Right cardiac atrium (tissue), 5 donors: Measurements from ENCODE around the gene PLEKHG4B. TPM values are rescaled to one million over a fixed set of nuclear protein-coding genes. Genes with fewer than 3 reads are reported as not detected.
A peak's percentile ranks its signal among the peaks of the same experiment; 100 is the strongest.

Source experiments
- ATAC-seq, 2 donors: fragments of 200-7000 bp; cut with Tn5 transposase; one replicate each; pipeline versions ENCODE4 v1.8.0 to v1.9.1; 2020; ENCODE audit warnings: moderate library complexity in 2 of 2, mild to moderate bottlenecking in 1 of 2
- DNase-seq, 3 donors: peaks; one replicate each; pipeline ENCODE4 v3.0.0-alpha.2; 2020
- H3K27ac ChIP-seq: one replicate; pipeline ENCODE4 v1.5.1; 2013; ENCODE audit warnings: mild to moderate bottlenecking, low read length, control low read depth, moderate library complexity
- H3K27me3 ChIP-seq: one replicate; pipeline ENCODE4 v1.6.1; 2013; ENCODE audit not compliant: control insufficient read depth, insufficient read depth
- H3K4me1 ChIP-seq: one replicate; pipeline ENCODE4 v1.6.1; 2013; ENCODE audit warnings: low read length; ENCODE audit not compliant: control insufficient read depth, insufficient read depth
- H3K4me3 ChIP-seq: one replicate; pipeline ENCODE4 v1.5.1; 2013; ENCODE audit warnings: low read length, control low read depth
- H3K9me3 ChIP-seq: one replicate; pipeline ENCODE4 v1.6.1; 2013; ENCODE audit warnings: low read length; ENCODE audit not compliant: control insufficient read depth
- WGBS: extraction: QIAGEN DNeasy Blood & Tissue Kit; methylation state at CpG from one replicate; pipeline ENCODE4 v1.1.7; 2013; 5-methylcytosine and 5-hydroxymethylcytosine counted together
- intact Hi-C, 4 donors: fragments of 100-400 bp; cut with DNase I; formaldehyde crosslinking; loops; one replicate each; pipeline versions ENCODE4 v1.11.0 to v1.14.0; 2022 to 2023
- polyA plus RNA-seq: library from polyadenylated mRNA; stranded (reverse); fragments of 200-250 nt; gene quantifications from one replicate; pipeline ENCODE4 v1.2.3, GENCODE V29; 2013
- total RNA-seq, 4 donors: library from RNA; stranded (reverse); fragmentation: NEBNext Ultra II Directional; extraction: Animal tissue kit (Norgen Biotek cat#: 25700); gene quantifications; one replicate each; pipeline ENCODE4 v1.2.1, GENCODE V29; 2021
- donor health status: healthy with polysubstance abuse.
- donor health status: DM: no; HTN: yes; CAD: no.
- donor health status: DM: no; HTN: no; CAD: no.
- donor health status: DM: no; HTN: yes; CAD: no; lungs with severe emphysema.
- donor health status: DM: yes; HTN: yes; CAD: no.

Gene PLEKHG4B
- total and polyA plus RNA-seq, 5 donors, result under 0.01 to 0.06 TPM; not detected in 3

DNA sequence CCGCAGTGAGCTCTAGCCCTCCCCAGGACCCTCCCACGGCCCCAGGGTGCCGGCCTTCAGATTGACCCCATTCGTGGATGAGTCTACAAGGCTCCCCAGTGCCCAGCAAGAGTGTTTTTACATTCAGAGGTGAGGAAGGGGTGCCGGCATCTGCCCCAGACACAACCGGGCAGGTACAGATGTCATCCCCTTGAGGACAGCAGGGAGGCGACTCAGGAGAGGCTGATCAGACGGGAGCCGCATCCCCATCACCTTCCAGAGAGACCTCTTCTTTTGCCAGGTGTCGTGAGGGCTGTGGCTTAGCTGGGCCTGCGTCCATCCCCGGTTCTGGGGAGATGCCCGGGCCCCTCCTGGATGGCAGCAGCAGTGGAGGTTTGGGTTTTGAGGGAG is 95.1 kb downstream of the PLEKHG4B start:
- 82% methylated on average over 13 of the region's 13 CpGs for whole genome bisulfite sequencing
- H3K4me3 ChIP-seq, result no peak overlapping the region
- ATAC-seq (no peak), DNase-seq (peak in 1 of 3 donors; percentile 40)
- no peaks in the 10 kb centered on the region for H3K27me3 ChIP-seq
- H3K27ac ChIP-seq, result no peak overlapping the region
- no peaks in the 10 kb centered on the region for H3K9me3 ChIP-seq
- intact Hi-C loops, result no loop called here
- H3K4me1 ChIP-seq, result peaks cover 4% of the 10 kb centered on the region

- no peak overlapping the region for H3K27ac ChIP-seq
- DNase-seq (peak in 2 of 3 donors; percentile 57 to 63), ATAC-seq (peak in 1 of 2 donors; percentile 1)
- no peaks in the 10 kb centered on the region for H3K27me3 ChIP-seq
- peaks cover 4% of the 10 kb centered on the region for H3K4me1 ChIP-seq
- no peaks in the 10 kb centered on the region for H3K9me3 ChIP-seq
- 57% methylated on average over 21 of the region's 21 CpGs for WGBS
- intact Hi-C loops, result no loop called here
- H3K4me3 ChIP-seq, result no peak overlapping the region
These were observed 95.9 kb downstream of the PLEKHG4B start for GRCh38 chr5:187617-188451.

DNA sequence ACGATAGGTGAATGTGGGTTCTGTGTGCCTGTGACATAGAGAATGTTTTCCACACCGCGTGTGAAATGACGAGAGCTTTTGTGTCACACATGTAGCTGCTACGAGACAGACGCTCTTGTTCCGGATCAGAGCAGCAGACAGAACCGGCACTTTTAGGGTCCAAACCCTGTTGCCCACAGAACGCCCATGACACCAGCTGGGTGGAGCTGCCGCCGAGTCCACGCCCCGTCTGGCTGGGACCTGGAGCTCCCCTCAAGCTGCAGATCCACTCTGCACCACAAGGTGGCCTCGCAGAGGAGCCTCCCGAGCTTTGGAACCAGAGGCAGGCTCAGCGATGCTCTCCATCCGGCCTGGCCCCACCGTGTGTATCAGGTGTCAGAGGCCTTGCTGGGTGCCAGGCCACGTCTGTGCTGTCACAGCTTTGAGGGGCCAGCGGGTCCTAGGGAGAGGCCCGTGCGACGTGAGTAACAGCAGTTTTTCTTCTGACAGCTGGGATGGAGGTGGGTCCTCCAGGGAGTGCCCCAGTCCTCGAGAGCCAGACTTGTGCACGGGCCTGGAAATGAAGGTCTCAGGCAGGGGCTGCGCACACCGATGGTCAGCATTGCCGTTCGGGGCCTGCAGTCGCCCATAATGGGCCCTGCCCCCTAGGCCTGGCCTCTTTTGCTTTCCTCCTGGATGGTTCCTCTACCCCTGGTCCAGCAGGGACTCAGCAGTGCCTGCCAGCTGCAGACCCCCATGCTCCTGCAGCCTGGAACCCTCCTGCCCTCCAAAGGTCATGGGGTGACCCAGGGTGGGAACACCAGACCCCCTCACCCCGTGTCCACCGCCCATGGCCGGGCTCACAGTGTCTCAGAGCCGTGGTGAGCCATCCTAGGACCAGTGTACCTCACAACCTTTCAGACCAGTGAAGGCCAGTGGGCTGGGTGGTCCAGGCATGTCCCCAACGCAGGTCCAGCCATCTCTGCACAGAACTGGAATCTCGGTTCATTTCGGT is 96.8 kb downstream of the PLEKHG4B start:
- Histone ChIP-seq H3K4me1 (peaks cover 4% of the 10 kb centered on the region), H3K9me3 (no peaks in the 10 kb centered on the region), H3K4me3 (no peak overlapping the region), H3K27me3 (no peaks in the 10 kb centered on the region), H3K27ac (no peak overlapping the region)
- WGBS, result 34% methylated on average over 37 of the region's 37 CpGs
- ATAC-seq (peak; percentile 73 to 77), DNase-seq (peak; percentile 90 to 96 (median 95))
- intact Hi-C loops, result no loop called here

DNA sequence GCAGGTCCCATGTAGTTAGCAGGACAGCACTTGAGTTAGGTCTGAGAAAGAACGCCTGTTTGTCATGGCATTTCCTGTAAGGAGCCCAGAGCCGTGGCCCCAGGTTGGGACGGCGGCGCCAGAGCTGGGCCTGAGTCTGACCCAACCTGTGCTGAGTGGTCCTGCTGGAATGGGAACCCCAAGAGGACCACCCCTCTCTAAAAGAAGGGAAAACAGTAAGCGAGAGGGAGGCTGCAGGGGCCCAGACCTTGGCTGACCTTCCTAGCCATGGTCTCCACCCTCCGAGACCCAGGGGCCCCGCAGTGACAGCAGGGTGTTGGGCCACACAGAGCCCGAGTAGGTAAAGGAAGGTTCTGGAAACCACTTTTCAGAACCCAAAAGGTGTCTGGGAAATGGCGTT is 97.5 kb downstream of the PLEKHG4B start:
- Histone ChIP-seq H3K27me3 (no peaks in the 10 kb centered on the region), H3K4me1 (peaks cover 4% of the 10 kb centered on the region), H3K4me3 (no peak overlapping the region), H3K27ac (no peak overlapping the region), H3K9me3 (no peaks in the 10 kb centered on the region)
- ATAC-seq (no peak), DNase-seq (peak in 1 of 3 donors; percentile 34)
- intact Hi-C loops, result no loop called here
- WGBS, result 80% methylated on average over 10 of the region's 10 CpGs

DNA sequence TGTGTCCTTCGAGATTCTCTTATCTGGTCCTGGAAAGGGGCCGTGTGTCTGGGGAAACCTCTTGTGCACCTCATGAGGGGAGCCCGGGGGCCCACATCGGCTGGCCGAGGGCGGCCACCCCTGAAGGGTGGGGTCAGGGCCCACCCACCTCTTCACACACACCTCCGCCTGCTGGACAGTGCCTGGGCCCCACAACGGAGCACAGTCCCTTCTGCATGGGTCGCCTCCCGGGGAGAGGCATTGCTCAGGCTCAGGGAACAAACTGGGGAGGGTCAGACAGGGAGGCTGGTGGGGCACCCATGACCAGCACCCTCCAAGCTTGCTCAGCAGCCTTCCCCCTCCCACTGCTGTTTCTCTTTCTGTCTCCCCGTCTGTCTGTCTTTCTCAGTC is 98.0 kb downstream of the PLEKHG4B start:
- intact Hi-C loops, result no loop called here
- ATAC-seq (no peak), DNase-seq (peak in 1 of 3 donors; percentile 48)
- 53% methylated on average over 11 of the region's 11 CpGs for WGBS
- Histone ChIP-seq H3K4me3 (no peak overlapping the region), H3K9me3 (no peaks in the 10 kb centered on the region), H3K27me3 (no peaks in the 10 kb centered on the region), H3K27ac (peak overlapping the region; percentile 87), H3K4me1 (peaks cover 4% of the 10 kb centered on the region)

- DNase-seq (peak in 2 of 3 donors; percentile 46 to 57), ATAC-seq (peak in 1 of 2 donors; percentile 4)
- Histone ChIP-seq H3K4me3 (no peak overlapping the region), H3K27ac (peak overlapping the region; percentile 87), H3K9me3 (no peaks in the 10 kb centered on the region), H3K4me1 (peaks cover 4% of the 10 kb centered on the region), H3K27me3 (no peaks in the 10 kb centered on the region)
- 45% methylated on average over 16 of the region's 16 CpGs for WGBS
- intact Hi-C loops, result no loop called here
These were observed 98.5 kb downstream of the PLEKHG4B start for GRCh38 chr5:190366-191035.

GRCh38 chr5:191036-191948 is 99.3 kb downstream of the PLEKHG4B start, which contains the start of gene LRRC14B:
Gene LRRC14B, plus strand, starts transcription at chr5:191495. Its CDS starts 44 bp downstream, at chr5:191539.
- Histone ChIP-seq H3K27ac (peak within 1 kb of the TSS; percentile 87), H3K9me3 (no peaks in the 10 kb centered on the region), H3K4me1 (peaks cover 4% of the 10 kb centered on the region), H3K4me3 (no peak within 1 kb of the TSS), H3K27me3 (no peaks in the 10 kb centered on the region)
- peak; percentile 60 to 61 for ATAC-seq
- intact Hi-C loops, result no loop called here
- peak; percentile 66 to 88 (median 84) for DNase-seq
- 19% methylated on average over 56 of the region's 56 CpGs for WGBS

DNA sequence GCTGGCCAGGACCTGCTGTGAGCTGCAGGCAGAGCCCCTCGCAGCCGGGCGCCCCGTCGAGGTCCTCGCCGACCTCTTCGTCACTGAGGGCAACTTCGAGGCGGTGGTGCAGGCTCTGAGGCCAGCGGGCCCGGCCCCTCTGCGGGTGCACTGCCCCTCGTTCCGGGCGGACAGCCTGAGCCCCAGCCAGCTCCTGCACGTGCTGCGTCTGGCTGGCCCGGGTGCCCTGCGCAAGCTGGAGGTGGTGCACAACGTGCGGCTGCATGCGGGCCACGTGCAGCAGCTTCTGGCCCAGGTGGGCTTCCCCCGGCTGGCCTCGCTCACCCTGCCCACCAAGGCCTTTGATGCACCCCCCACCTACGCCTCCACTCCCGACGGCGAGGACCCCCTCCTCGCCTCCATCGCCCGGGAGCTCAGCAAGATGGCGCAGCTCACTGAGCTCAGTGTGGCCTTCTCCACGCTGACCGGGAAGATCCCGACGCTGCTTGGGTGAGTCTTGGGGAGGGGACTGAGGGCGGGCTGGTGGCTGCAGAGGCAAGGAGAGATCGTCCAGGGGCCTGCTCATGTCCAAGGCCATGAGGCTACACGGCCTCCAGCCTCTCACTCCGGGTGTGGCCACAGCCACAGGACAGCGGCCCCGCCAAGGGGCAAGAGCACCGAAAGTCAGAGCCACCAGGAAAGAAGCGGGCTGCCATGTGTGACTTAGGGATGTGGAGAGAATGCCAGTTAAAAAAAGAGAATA is 100.2 kb downstream of the PLEKHG4B start:
- peak overlapping the region; percentile 40 for H3K27ac ChIP-seq
- H3K4me3 ChIP-seq, result no peak overlapping the region
- H3K27me3 ChIP-seq, result no peaks in the 10 kb centered on the region
- no peaks in the 10 kb centered on the region for H3K9me3 ChIP-seq
- H3K4me1 ChIP-seq, result peaks cover 4% of the 10 kb centered on the region
- ATAC-seq (no peak), DNase-seq (peak in 2 of 3 donors; percentile 44 to 47)
- WGBS, result 82% methylated on average over 46 of the region's 46 CpGs
- intact Hi-C loops, result no loop called here

- H3K9me3 ChIP-seq, result no peaks in the 10 kb centered on the region
- intact Hi-C loops, result no loop called here
- no peak for ATAC-seq
- H3K4me3 ChIP-seq, result no peak overlapping the region
- H3K27ac ChIP-seq, result peak overlapping the region; percentile 34
- DNase-seq, result peak in 1 of 3 donors; percentile 28
- WGBS, result 77% methylated on average over 9 of the region's 9 CpGs
- H3K27me3 ChIP-seq, result no peaks in the 10 kb centered on the region
- peaks cover 4% of the 10 kb centered on the region for H3K4me1 ChIP-seq
These were observed 100.7 kb downstream of the PLEKHG4B start for GRCh38 chr5:192691-192969.
